ENCODE measurements around the gene CLDN24. TPM values are rescaled to one million over a fixed set of nuclear protein-coding genes. Genes with fewer than 3 reads are reported as not detected.

Gene CLDN24
- total RNA-seq, 1 donor from 2014 or later: not detected

- Histone ChIP-seq H3K9me3 (ENCODE audit: low read depth) (no peaks in the 10 kb centered on the region), H4K20me1 (ENCODE audit: low read depth) (no peaks in the 10 kb centered on the region), H3K79me2 (ENCODE audit: low read depth) (no peaks in the 10 kb centered on the region), H3K27ac (no peak overlapping the region), H3K4me2 (no peak overlapping the region), H3K27me3 (no peaks in the 10 kb centered on the region), H3K4me1 (no peaks in the 10 kb centered on the region), H2AFZ (replicated peaks) (no peak overlapping the region), H3K36me3 (no peaks in the 10 kb centered on the region), H3K9ac (no peak overlapping the region), H3K4me3 (no peak overlapping the region), H3F3A (ENCODE audit: low read depth) (no peaks in the 10 kb centered on the region)
- TF ChIP-seq CTCF (IDR thresholded peaks at IDR 0.05) (no peak), EZH2phosphoT487 (IDR thresholded peaks at IDR 0.05) (no peak), EZH2 (IDR thresholded peaks at IDR 0.05) (no peak)
- Mint-ChIP-seq H3K9me3 (peaks cover 14% of the 10 kb centered on the region), H3K27me3 (ENCODE audit: insufficient read depth, low read depth) (peaks cover 6% of the 10 kb centered on the region), H3K4me1 (no peaks in the 10 kb centered on the region), H3K4me3 (no peak overlapping the region), H3K36me3 (peaks cover 2% of the 10 kb centered on the region), H3K27ac (no peak overlapping the region)
- DNase-seq (ENCODE audit: low spot score): no peak
These were observed 15.1 kb upstream of the CLDN24 start for GRCh38 chr4:183337349-183337748.

- Histone ChIP-seq H3K27ac (no peak overlapping the region), H4K20me1 (ENCODE audit: low read depth) (no peaks in the 10 kb centered on the region), H2AFZ (replicated peaks) (no peak overlapping the region), H3K36me3 (no peaks in the 10 kb centered on the region), H3K9me3 (ENCODE audit: low read depth) (no peaks in the 10 kb centered on the region), H3K9ac (no peak overlapping the region), H3F3A (ENCODE audit: low read depth) (no peaks in the 10 kb centered on the region), H3K4me3 (no peak overlapping the region), H3K79me2 (ENCODE audit: low read depth) (no peaks in the 10 kb centered on the region), H3K27me3 (no peaks in the 10 kb centered on the region), H3K4me1 (no peaks in the 10 kb centered on the region), H3K4me2 (no peak overlapping the region)
- Mint-ChIP-seq H3K27ac (no peak overlapping the region), H3K36me3 (peaks cover 2% of the 10 kb centered on the region), H3K4me3 (no peak overlapping the region), H3K4me1 (no peaks in the 10 kb centered on the region), H3K9me3 (peaks cover 14% of the 10 kb centered on the region), H3K27me3 (ENCODE audit: insufficient read depth, low read depth) (peaks cover 8% of the 10 kb centered on the region)
- TF ChIP-seq EZH2phosphoT487 (IDR thresholded peaks at IDR 0.05) (no peak), EZH2 (IDR thresholded peaks at IDR 0.05) (no peak), CTCF (IDR thresholded peaks at IDR 0.05) (no peak)
- no peak for DNase-seq (ENCODE audit: low spot score)
These were observed 13.2 kb upstream of the CLDN24 start for GRCh38 chr4:183335369-183335940.

- Histone ChIP-seq H3K27me3 (no peaks in the 10 kb centered on the region), H3K27ac (no peak overlapping the region), H3K79me2 (ENCODE audit: low read depth) (no peaks in the 10 kb centered on the region), H3F3A (ENCODE audit: low read depth) (no peaks in the 10 kb centered on the region), H3K9me3 (ENCODE audit: low read depth) (no peaks in the 10 kb centered on the region), H3K9ac (no peak overlapping the region), H3K36me3 (no peaks in the 10 kb centered on the region), H3K4me1 (no peaks in the 10 kb centered on the region), H4K20me1 (ENCODE audit: low read depth) (no peaks in the 10 kb centered on the region), H2AFZ (replicated peaks) (no peak overlapping the region), H3K4me2 (no peak overlapping the region), H3K4me3 (no peak overlapping the region)
- no peak overlapping the region for H3K4me3 Mint-ChIP-seq
- peaks cover 20% of the 10 kb centered on the region for H3K9me3 Mint-ChIP-seq
- H3K27me3 Mint-ChIP-seq (ENCODE audit: insufficient read depth, low read depth): peaks cover 8% of the 10 kb centered on the region
- H3K27ac Mint-ChIP-seq: no peak overlapping the region
- no peak for DNase-seq (ENCODE audit: low spot score)
- no peaks in the 10 kb centered on the region for H3K4me1 Mint-ChIP-seq
- no peak for TF ChIP-seq CTCF (IDR thresholded peaks at IDR 0.05)
- TF ChIP-seq EZH2phosphoT487 (IDR thresholded peaks at IDR 0.05): no peak
- TF ChIP-seq EZH2 (IDR thresholded peaks at IDR 0.05): no peak
- peaks cover 2% of the 10 kb centered on the region for H3K36me3 Mint-ChIP-seq
These were observed 11.8 kb upstream of the CLDN24 start for GRCh38 chr4:183333983-183334382.
